ENCODE measurements around the gene PLAC8.
"Not testable (repeated sequence)": the region's sequence is repeated elsewhere in the genome, so short reads cannot be mapped to it uniquely, and the experiment has no call there.

Gene PLAC8

GRCh38 chr4:83114576-83114975, at the start of gene PLAC8:
PLAC8 (minus strand) TSS chr4:83114729; CDS start chr4:83107921, 6,808 bp downstream.
- peak; percentile 27 for DNase-seq

GRCh38 chr4:83153417-83153816, 38.9 kb upstream of the PLAC8 start:
- no peak for DNase-seq

- DNase-seq, result no peak
Measured at GRCh38 chr4:83152746-83153145, 38.2 kb upstream of the PLAC8 start.

GRCh38 chr4:83151651-83152050, 37.1 kb upstream of the PLAC8 start:
- no peak for DNase-seq

- DNase-seq, result no peak
Measured at GRCh38 chr4:83150653-83151330, 36.3 kb upstream of the PLAC8 start.

- DNase-seq, result no peak
Measured at GRCh38 chr4:83149865-83150652, 35.5 kb upstream of the PLAC8 start.

GRCh38 chr4:83146841-83147240, 32.3 kb upstream of the PLAC8 start:
- no peak for DNase-seq

GRCh38 chr4:83145776-83146175, 31.2 kb upstream of the PLAC8 start:
- not testable (repeated sequence) for DNase-seq

- no peak for DNase-seq
Measured at GRCh38 chr4:83139514-83140156, 25.1 kb upstream of the PLAC8 start.

GRCh38 chr4:83138946-83139345, 24.4 kb upstream of the PLAC8 start:
- no peak for DNase-seq

GRCh38 chr4:83132065-83132464, 17.5 kb upstream of the PLAC8 start:
- no peak for DNase-seq

GRCh38 chr4:83129264-83129663, 14.7 kb upstream of the PLAC8 start:
- DNase-seq, result no peak

- DNase-seq, result no peak
Measured at GRCh38 chr4:83128240-83128929, 13.9 kb upstream of the PLAC8 start.

- DNase-seq, result no peak
Measured at GRCh38 chr4:83125738-83126141, 11.2 kb upstream of the PLAC8 start.

- no peak for DNase-seq
Measured at GRCh38 chr4:83124111-83124780, 9.7 kb upstream of the PLAC8 start.

- no peak for DNase-seq
Measured at GRCh38 chr4:83121246-83121645, 6.7 kb upstream of the PLAC8 start.

- no peak for DNase-seq
Measured at GRCh38 chr4:83118869-83119268, 4.3 kb upstream of the PLAC8 start.

- no peak for DNase-seq
Measured at GRCh38 chr4:83115656-83116285, 1.2 kb upstream of the PLAC8 start.

- no peak for DNase-seq
Measured at GRCh38 chr4:83115000-83115399, 471 bp upstream of the PLAC8 start.

GRCh38 chr4:83113429-83113786, 1.1 kb downstream of the PLAC8 start:
- no peak for DNase-seq

GRCh38 chr4:83112678-83113428, 1.7 kb downstream of the PLAC8 start:
- no peak for DNase-seq

- peak; percentile 8 for DNase-seq
Measured at GRCh38 chr4:83112231-83112630, 2.3 kb downstream of the PLAC8 start.
